CD4-positive, alpha-beta T cell treated with Interleukin-15 for 1 hour (primary cell): Measurements from ENCODE around the gene INPP5E.

ENCODE experiments used
- DNase-seq: peaks from one replicate; pipeline ENCODE4 v3.0.0-alpha.2; 2020

INPP5E gene

GRCh38 chr9:136402067-136402466 lies 37.6 kb downstream of the INPP5E start:
- no peak for DNase-seq

GRCh38 chr9:136401173-136401922 lies 38.3 kb downstream of the INPP5E start:
- DNase-seq, result no peak

- DNase-seq, result peak; percentile 89
These were observed 39.4 kb downstream of the INPP5E start, which contains the start of gene SNAPC4 for GRCh38 chr9:136400038-136400834. Gene SNAPC4, minus strand, starts transcription at chr9:136400170. Its CDS starts 1,742 bp downstream, at chr9:136398428.

- no peak for DNase-seq
These were observed 40.2 kb downstream of the INPP5E start for GRCh38 chr9:136399176-136400037.

- no peak for DNase-seq
These were observed 41.4 kb downstream of the INPP5E start for GRCh38 chr9:136398286-136398685.

DNA sequence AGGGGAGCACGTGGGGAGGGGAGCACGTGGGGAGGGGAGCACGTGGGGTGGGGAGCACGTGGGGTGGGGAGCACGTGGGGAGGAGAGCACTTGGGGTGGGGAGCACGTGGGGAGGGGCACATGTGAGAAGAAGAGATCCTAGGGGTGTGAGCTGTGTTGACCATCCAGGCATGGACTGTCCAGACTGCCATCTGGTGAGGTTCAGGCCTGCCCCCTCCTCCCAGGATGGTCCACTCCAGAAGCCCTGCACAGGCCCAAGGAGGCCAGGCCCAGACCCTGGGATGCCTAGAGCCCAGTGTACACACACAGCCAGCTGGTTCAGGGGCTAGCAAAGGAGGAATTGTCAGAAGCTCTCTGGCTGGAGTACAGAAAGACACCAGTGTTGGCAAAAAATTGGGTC lies 42.0 kb downstream of the INPP5E start:
- no peak for DNase-seq

DNA sequence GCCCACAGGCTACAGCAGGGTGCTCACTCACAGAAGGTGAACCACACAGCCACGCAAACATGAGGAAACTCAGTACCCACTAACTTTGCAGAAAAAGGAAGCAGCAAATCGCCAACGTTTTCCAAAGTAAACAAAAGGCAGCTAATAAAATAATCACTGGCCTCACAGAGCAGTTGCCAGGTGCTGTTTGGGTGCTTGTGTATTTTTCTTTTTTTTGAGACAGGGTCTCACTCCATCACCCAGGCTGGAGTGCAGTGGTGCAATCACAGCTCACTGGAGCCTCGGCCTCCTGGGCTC lies 43.5 kb downstream of the INPP5E start:
- DNase-seq, result no peak

- DNase-seq, result no peak
These were observed 44.1 kb downstream of the INPP5E start for GRCh38 chr9:136395345-136396218.

GRCh38 chr9:136395020-136395340 lies 44.7 kb downstream of the INPP5E start:
- DNase-seq, result no peak

- no peak for DNase-seq
These were observed 45.2 kb downstream of the INPP5E start for GRCh38 chr9:136394312-136395019.

DNA sequence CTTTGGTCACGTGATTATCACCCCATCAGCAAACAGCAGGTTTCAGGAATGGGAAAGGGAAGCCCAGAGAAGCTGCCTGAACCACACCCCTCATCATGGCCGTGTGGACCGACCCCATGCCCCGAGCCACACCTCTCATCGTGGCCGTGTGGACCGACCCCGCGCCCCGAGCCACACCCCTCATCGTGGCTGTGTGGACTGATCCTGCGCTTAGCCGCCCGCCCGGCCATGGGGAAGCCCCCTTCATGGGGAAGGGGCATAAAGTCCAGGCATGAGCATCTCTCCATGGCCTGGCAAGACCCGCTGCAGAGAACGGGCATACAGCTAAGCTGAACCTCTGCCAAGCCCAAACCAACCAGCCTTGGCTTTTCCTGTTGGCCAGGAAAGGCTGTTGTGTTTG lies 46.1 kb downstream of the INPP5E start:
- no peak for DNase-seq

GRCh38 chr9:136392538-136393449 lies 46.9 kb downstream of the INPP5E start:
- DNase-seq, result no peak

- no peak for DNase-seq
These were observed 47.7 kb downstream of the INPP5E start for GRCh38 chr9:136391737-136392537.

DNA sequence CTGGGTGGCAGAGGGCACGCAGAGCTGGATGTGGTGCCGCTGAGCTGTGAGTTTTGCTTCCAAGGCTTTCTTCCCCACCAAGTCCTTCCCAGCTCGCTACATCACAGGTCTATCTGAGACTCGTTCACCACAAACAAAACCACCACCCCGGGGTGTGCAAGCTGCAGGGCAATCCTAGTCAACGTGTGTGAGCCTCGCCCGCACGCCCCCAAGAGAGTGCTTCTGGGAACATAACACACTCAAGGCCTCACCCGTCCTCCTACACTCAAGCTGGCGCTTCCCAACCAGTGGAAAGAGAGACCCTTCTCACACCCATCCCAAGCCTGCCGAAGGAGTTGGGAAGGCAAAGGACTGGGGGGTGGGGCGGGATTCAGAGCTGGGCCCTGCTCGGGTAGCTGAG lies 50.2 kb downstream of the INPP5E start:
- DNase-seq, result no peak

GRCh38 chr9:136387217-136387616 lies 52.4 kb downstream of the INPP5E start:
- no peak for DNase-seq

DNA sequence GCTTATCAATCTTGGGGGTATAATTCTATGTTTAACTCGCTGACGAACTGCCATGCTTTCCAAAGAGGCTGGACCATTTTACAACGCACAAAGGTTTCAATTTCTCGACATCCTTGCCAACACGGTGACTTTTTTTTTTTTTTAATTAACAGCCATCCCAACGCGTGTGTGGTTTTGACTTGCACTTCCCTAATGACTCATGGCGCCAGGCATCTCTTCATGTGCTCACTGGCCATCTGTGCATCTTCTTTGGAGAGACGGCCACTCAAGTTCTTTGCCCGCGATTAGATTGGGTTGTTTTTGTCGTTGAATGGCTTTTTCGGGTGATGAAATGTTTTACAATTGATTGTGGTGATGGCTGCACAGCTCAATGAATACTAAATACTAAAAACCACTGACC lies 53.6 kb downstream of the INPP5E start:
- no peak for DNase-seq

DNA sequence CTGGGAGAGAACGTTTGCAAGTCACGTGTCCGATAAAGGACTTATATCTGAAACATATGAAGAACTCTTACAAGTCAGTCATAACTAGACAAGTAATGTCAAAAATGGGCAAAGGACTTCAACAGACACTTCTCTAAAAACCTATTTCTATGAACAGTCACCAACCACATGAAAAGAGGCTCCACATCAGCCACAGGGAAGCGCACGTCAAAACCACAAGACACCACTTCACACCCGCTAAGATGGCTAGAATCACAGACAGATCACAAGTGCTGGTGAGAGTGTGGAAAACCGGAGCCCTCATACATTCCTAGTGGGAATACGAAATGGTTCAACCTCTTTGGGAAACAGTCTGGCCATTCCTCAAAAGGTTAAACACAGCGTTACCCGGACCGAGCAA lies 54.6 kb downstream of the INPP5E start:
- DNase-seq, result peak; percentile 36

DNA sequence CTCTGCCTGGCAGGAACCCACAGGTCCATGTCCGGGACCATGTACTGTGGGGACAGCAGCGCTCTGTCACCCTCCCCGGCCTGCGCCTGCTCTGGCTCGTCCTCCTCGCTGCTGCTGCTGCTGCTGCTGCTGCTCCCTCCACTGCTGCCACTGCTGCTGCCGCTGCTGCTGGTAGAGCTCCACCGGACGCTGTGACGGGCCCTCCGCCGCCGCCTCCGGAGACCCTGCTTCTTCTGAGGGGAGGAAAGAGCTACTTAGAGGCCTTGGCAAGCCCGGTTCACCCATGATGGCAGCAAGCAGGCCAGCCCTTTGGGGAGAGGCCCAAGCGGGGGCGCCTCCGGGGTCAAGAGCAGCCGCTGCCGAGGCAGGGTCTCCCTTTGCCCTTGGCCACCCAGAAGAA lies 56.2 kb downstream of the INPP5E start:
- DNase-seq, result no peak

DNA sequence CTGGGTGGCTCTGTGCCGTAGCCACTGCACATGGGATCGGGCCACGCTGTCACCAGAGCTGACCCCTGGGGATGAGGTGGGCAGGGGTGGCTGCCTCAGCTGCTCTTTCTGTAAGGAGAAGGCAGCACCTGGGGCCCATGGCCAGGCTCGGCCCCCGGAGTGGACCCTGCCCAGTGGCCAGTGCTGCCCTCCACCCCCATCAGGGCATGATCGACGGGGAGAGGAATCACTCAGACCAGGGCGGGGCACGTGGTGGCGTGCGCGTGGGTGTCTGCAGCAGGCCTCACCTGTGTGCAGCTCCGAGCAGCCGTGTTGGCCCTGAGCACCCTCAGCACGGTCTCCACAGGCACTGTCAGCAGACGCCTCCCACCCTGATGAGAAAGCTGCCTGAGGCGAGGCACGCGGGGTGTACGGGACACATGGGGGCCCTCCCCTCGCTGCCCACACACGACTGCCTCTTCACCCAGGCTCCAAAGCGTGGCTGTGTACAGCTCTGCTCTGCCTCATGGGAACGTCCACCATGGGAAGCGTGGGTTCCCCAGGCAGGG lies 57.6 kb downstream of the INPP5E start:
- DNase-seq, result no peak

GRCh38 chr9:136381311-136381710 lies 58.3 kb downstream of the INPP5E start:
- DNase-seq, result no peak
